K562 (cell line): Measurements from ENCODE around the gene CITED2. TPM values are rescaled to one million over a fixed set of nuclear protein-coding genes. Genes with fewer than 3 reads are reported as not detected.

Experiments
- ELK3 ChIP-seq: fragments of 450-650 bp; formaldehyde crosslinking; IDR thresholded peaks from 2 replicates; pipeline ENCODE4 v1.4.0; 2020; ENCODE audit warnings: mild to moderate bottlenecking
- GATAD2B ChIP-seq: fragments of 450-650 bp; IDR thresholded peaks from 2 replicates; pipeline ENCODE4 v1.6.1; 2017; ENCODE audit warnings: mild to moderate bottlenecking, borderline replicate concordance
- JUN ChIP-seq, 2 experiments: sonication (generic) in 1 of 2; formaldehyde crosslinking in 1 of 2; IDR thresholded peaks; 2 replicates each; pipeline versions ENCODE4 v1.6.1 to v1.8.0; 2012 to 2022; ENCODE audit warnings: borderline replicate concordance in 2 of 2, mild to moderate bottlenecking in 2 of 2, improper control_type of control experiment in 1 of 2, low read depth in 1 of 2, low read length in 1 of 2, missing genetic modification reagents in 1 of 2
- JUND ChIP-seq, 2 experiments: IDR thresholded peaks; 2 replicates in 1 of 2; 3 replicates in 1 of 2; pipeline ENCODE4 v1.6.1; 2011; ENCODE audit warnings: borderline replicate concordance in 2 of 2, low read depth in 2 of 2, low read length in 2 of 2, improper control_type of control experiment in 1 of 2, missing biosample characterization in 1 of 2, missing genetic modification characterization in 1 of 2, missing genetic modification reagents in 1 of 2
- MAFF ChIP-seq: IDR thresholded peaks from 2 replicates; pipeline ENCODE4 v1.6.1; 2012; ENCODE audit warnings: low read length, improper control_type of control experiment
- MEIS2 ChIP-seq: fragments of 450-650 bp; IDR thresholded peaks from 2 replicates; pipeline ENCODE4 v1.6.1; 2014; ENCODE audit warnings: mild to moderate bottlenecking; ENCODE audit not compliant: partially characterized antibody
- MTA2 ChIP-seq: fragments of 450-650 bp; IDR thresholded peaks from 2 replicates; pipeline ENCODE4 v1.6.1; 2016; ENCODE audit warnings: low read depth
- YY1 ChIP-seq, 3 experiments: IDR thresholded peaks; 2 replicates each; pipeline ENCODE4 v1.6.1; 2011; ENCODE audit warnings: low read length in 2 of 3, mild to moderate bottlenecking in 2 of 3, moderate library complexity in 2 of 3, borderline replicate concordance in 1 of 3, control low read depth in 1 of 3, low read depth in 1 of 3; ENCODE audit not compliant: insufficient read depth in 3 of 3, insufficient replicate concordance in 2 of 3, control insufficient read depth in 1 of 3, insufficient read length in 1 of 3; ENCODE audit errors: extremely low read depth in 1 of 3
- polyA plus RNA-seq, 8 experiments: library from polyadenylated mRNA; depleted of rRNA in 4 of 8; stranded (reverse) in 5 of 8; unstranded in 3 of 8; fragments of >200 nt; fragmentation: Nextera tagmentation in 2 of 8; fragmentation: Illumina TruSeq in 1 of 8; extraction: Ambion mirVana in 2 of 8; extraction: Trizol in 1 of 8; gene quantifications; 2 replicates each; pipeline versions ENCODE4 v1.2.1 to v1.2.3, GENCODE V29; 2011 to 2014; ENCODE audit warnings: inconsistent platforms in 1 of 8, missing spikeins in 1 of 8
- total RNA-seq, 7 experiments: library from RNA; depleted of rRNA in 6 of 7; stranded (reverse); fragments of >200 nt in 6 of 7; fragmentation: Illumina TruSeq in 2 of 7; extraction: Trizol in 2 of 7; gene quantifications; 2 replicates each; pipeline versions ENCODE4 v1.2.1 to v1.2.3, GENCODE V29; 2011 to 2021; ENCODE audit warnings: low replicate concordance in 1 of 7
- TF ChIP-seq, protein P1 (sequence below): fragments of 250-450 bp; sonication (Bioruptor Pico); IDR thresholded peaks from 2 replicates; pipeline ENCODE4 v1.4.0; 2020
- TF ChIP-seq, protein P2 (sequence below), 3 experiments: fragments of 200-800 bp in 1 of 3; sonication (Bioruptor generic) in 1 of 3; sonication (generic) in 1 of 3; formaldehyde crosslinking in 1 of 3; IDR thresholded peaks; 2 replicates each; pipeline versions ENCODE4 v1.6.1 to v1.8.0; 2016 to 2022; ENCODE audit warnings: mild to moderate bottlenecking in 2 of 3, missing compliant biosample characterization in 2 of 3, missing genetic modification characterization in 2 of 3, missing genetic modification reagents in 1 of 3

The CITED2 gene
- total and polyA plus RNA-seq, 9 of the 15 experiments (the other 6 are each of a cell fraction or from before 2014, with no cell fraction given) = 0.21 to 86.1 (median 17.5) TPM

DNA sequence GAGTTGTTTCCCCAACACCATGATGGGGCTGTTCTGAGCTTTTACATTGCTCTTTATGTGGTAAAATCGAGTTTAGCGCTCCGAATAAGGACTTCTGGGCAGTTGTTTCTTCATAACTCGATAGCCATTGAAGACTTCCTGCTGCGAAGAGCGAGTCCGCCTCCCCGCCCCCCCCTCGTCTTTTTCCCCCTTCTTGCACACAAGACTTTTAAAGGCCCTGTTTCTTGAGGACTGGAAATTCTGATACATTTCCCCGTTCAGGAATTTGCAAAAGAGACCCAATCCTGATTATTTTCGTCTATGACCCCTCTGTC is 1.5 kb upstream of the CITED2 start (continued):
- TF ChIP-seq MAFF = no peak
- peak in 1 of 3 experiments; percentile 25 for TF ChIP-seq YY1 (IDR thresholded peaks at IDR 0.05; ENCODE audit: borderline replicate concordance in 1 of 3, control insufficient read depth in 1 of 3, extremely low read depth in 1 of 3, insufficient read depth in 3 of 3, insufficient read length in 1 of 3, insufficient replicate concordance in 2 of 3, low read depth in 1 of 3, low read length in 2 of 3)
- TF ChIP-seq, protein P1, sequence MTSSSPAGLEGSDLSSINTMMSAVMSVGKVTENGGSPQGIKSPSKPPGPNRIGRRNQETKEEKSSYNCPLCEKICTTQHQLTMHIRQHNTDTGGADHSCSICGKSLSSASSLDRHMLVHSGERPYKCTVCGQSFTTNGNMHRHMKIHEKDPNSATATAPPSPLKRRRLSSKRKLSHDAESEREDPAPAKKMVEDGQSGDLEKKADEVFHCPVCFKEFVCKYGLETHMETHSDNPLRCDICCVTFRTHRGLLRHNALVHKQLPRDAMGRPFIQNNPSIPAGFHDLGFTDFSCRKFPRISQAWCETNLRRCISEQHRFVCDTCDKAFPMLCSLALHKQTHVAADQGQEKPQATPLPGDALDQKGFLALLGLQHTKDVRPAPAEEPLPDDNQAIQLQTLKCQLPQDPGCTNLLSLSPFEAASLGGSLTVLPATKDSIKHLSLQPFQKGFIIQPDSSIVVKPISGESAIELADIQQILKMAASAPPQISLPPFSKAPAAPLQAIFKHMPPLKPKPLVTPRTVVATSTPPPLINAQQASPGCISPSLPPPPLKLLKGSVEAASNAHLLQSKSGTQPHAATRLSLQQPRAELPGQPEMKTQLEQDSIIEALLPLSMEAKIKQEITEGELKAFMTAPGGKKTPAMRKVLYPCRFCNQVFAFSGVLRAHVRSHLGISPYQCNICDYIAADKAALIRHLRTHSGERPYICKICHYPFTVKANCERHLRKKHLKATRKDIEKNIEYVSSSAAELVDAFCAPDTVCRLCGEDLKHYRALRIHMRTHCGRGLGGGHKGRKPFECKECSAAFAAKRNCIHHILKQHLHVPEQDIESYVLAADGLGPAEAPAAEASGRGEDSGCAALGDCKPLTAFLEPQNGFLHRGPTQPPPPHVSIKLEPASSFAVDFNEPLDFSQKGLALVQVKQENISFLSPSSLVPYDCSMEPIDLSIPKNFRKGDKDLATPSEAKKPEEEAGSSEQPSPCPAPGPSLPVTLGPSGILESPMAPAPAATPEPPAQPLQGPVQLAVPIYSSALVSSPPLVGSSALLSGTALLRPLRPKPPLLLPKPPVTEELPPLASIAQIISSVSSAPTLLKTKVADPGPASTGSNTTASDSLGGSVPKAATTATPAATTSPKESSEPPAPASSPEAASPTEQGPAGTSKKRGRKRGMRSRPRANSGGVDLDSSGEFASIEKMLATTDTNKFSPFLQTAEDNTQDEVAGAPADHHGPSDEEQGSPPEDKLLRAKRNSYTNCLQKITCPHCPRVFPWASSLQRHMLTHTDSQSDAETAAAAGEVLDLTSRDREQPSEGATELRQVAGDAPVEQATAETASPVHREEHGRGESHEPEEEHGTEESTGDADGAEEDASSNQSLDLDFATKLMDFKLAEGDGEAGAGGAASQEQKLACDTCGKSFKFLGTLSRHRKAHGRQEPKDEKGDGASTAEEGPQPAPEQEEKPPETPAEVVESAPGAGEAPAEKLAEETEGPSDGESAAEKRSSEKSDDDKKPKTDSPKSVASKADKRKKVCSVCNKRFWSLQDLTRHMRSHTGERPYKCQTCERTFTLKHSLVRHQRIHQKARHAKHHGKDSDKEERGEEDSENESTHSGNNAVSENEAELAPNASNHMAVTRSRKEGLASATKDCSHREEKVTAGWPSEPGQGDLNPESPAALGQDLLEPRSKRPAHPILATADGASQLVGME (CRISPR knock-in tag) = no peak
- TF ChIP-seq, protein P2, sequence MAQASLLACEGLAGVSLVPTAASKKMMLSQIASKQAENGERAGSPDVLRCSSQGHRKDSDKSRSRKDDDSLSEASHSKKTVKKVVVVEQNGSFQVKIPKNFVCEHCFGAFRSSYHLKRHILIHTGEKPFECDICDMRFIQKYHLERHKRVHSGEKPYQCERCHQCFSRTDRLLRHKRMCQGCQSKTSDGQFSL (CRISPR knock-in tag; IDR thresholded peaks at IDR 0.05) = peak; percentile 82
- TF ChIP-seq, protein P2 (tag; IDR thresholded peaks at IDR 0.05) = peak in 1 of 2 experiments; percentile 78; a peak in 2 of 4 replicates
- no peak for TF ChIP-seq ELK3 (CRISPR knock-in tag)
- TF ChIP-seq GATAD2B = no peak
- no peak for TF ChIP-seq MEIS2
- TF ChIP-seq JUN (IDR thresholded peaks at IDR 0.05; ENCODE audit: borderline replicate concordance, low read depth, low read length) = no peak
- TF ChIP-seq JUN (CRISPR knock-in tag; IDR thresholded peaks at IDR 0.05; ENCODE audit: borderline replicate concordance) = no peak
- TF ChIP-seq MTA2 = no peak
- no peak for TF ChIP-seq JUND (IDR thresholded peaks at IDR 0.05; ENCODE audit: borderline replicate concordance, low read depth, low read length)
- TF ChIP-seq JUND (tag; IDR thresholded peaks at IDR 0.05; ENCODE audit: borderline replicate concordance, low read depth, low read length) = no peak
